ENCODE data around the gene SAXO2. TPM values are rescaled to one million over a fixed set of nuclear protein-coding genes. Genes with fewer than 3 reads are reported as not detected.

SAXO2 gene
- total RNA-seq, 1 experiment from 2014 or later, result 4.2 TPM

DNA sequence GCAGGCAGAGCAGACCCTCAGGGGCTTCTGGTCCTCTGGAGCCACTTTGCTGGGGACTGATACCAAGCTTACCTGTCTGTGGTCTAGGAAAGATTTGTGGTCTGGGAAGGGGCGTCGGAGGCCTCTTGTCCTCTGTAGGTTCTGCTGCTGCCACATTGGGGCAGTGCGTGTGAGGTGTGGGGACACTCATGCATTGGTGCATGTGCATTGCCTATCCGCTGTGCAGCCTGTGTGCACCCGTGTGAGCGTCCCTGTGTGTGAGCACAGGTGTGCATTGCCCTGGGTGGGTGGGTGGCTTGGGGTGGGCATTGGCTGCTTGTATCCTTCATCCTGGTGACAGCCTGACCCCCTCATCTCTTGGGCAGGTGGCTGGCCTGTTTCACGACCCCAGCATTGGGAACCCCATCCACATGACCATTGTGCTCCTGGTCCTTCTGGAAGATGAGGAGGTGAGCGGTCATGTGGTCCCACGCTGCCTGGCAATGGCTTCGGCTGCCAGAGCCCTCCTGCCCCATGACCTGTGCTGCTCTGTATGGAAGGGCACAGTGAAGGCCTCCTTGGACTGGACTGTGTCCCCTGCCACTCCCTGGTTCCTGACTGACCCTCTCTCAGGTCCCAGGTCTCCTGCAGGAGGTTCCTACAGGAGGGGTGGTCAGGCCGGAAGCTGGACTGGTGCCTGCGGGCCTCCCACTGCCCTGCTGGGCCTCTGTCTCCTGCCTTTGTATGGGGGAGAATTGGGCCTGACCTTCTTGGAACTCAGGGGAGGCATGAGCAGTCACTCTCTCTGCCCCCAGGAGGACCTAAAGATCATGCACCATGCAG is 41.5 kb downstream of the SAXO2 start:
- H3K4me3 Mint-ChIP-seq (ENCODE audit: unreplicated experiment), result no peak overlapping the region
- no peaks in the 10 kb centered on the region for H3K27me3 Mint-ChIP-seq (ENCODE audit: insufficient read depth, unreplicated experiment)
- no peaks in the 10 kb centered on the region for H3K36me3 Mint-ChIP-seq (ENCODE audit: insufficient read depth, unreplicated experiment)
- no peak for TF ChIP-seq CTCF (IDR thresholded peaks at IDR 0.05; ENCODE audit: unreplicated experiment)
- ChIA-PET CTCF (no interaction called here), POLR2A (no interaction called here)
- H3K9me3 Mint-ChIP-seq (ENCODE audit: unreplicated experiment), result no peaks in the 10 kb centered on the region
- intact Hi-C loops (cut with micrococcal nuclease), result no loop called here
- no TSS peak for BruUV-seq (replicated peaks)
- H3K27ac Mint-ChIP-seq (ENCODE audit: low read depth, unreplicated experiment), result no peak overlapping the region
- peaks cover 15% of the 10 kb centered on the region for H3K4me1 Mint-ChIP-seq (ENCODE audit: insufficient read depth, unreplicated experiment)
- DNase-seq (ENCODE audit: unreplicated experiment), result no peak

DNA sequence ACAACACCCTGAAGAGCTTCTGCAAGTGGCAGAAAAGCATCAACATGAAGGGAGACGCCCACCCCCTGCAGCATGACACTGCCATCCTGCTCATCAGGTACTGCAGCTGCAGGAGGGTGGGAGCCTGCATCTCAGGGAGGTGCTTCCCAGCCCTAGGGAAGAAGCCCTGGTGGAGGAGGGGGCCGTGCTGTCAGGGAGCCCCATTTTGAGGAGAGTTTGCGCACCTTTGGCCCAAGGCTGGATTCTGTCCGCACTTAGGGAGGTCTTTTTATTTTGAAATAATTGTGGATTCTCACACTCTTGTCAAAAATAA is 42.1 kb downstream of the SAXO2 start:
- peaks cover 15% of the 10 kb centered on the region for H3K4me1 Mint-ChIP-seq (ENCODE audit: insufficient read depth, unreplicated experiment)
- TF ChIP-seq CTCF (IDR thresholded peaks at IDR 0.05; ENCODE audit: unreplicated experiment), result no peak

DNA sequence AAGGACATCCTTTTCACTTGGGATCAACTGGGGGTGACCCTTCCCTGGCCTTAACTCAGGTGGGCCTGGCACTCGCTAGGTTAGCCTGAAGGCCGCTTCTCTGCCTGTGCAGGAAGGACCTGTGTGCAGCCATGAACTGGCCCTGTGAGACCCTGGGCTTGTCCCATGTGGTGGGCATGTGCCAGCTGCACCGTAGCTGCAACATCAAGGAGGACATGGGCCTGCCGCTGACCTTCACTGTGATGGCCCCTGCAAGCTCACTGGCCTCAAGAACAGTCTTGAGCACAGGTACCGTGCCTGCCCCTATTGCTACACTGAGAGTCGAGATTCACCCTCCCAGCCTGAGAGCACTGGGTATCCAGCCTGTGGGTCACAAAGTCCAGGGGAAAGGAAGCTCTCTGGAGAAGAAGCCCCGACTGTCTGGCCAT is 43.0 kb downstream of the SAXO2 start:
- ChIA-PET CTCF (no interaction called here), POLR2A (no interaction called here)
- no peak for DNase-seq (ENCODE audit: unreplicated experiment)
- H3K27ac Mint-ChIP-seq (ENCODE audit: low read depth, unreplicated experiment), result no peak overlapping the region
- no peak for TF ChIP-seq CTCF (IDR thresholded peaks at IDR 0.05; ENCODE audit: unreplicated experiment)
- peaks cover 9% of the 10 kb centered on the region for H3K4me1 Mint-ChIP-seq (ENCODE audit: insufficient read depth, unreplicated experiment)
- peaks cover 5% of the 10 kb centered on the region for H3K27me3 Mint-ChIP-seq (ENCODE audit: insufficient read depth, unreplicated experiment)
- intact Hi-C loops (cut with micrococcal nuclease), result no loop called here
- no TSS peak for BruUV-seq (replicated peaks)
- peaks cover 6% of the 10 kb centered on the region for H3K9me3 Mint-ChIP-seq (ENCODE audit: unreplicated experiment)
- no peak overlapping the region for H3K4me3 Mint-ChIP-seq (ENCODE audit: unreplicated experiment)
- no peaks in the 10 kb centered on the region for H3K36me3 Mint-ChIP-seq (ENCODE audit: insufficient read depth, unreplicated experiment)

More for the DNA sequence above, 42.1 kb downstream of the SAXO2 start:
- H3K4me3 Mint-ChIP-seq (ENCODE audit: unreplicated experiment), result no peak overlapping the region
- H3K36me3 Mint-ChIP-seq (ENCODE audit: insufficient read depth, unreplicated experiment), result no peaks in the 10 kb centered on the region
- CTCF ChIA-PET, result no interaction called here
- BruUV-seq (replicated peaks), result no TSS peak
- POLR2A ChIA-PET, result no interaction called here
- DNase-seq (ENCODE audit: unreplicated experiment), result no peak
- H3K9me3 Mint-ChIP-seq (ENCODE audit: unreplicated experiment), result no peaks in the 10 kb centered on the region
- no peak overlapping the region for H3K27ac Mint-ChIP-seq (ENCODE audit: low read depth, unreplicated experiment)
- no peaks in the 10 kb centered on the region for H3K27me3 Mint-ChIP-seq (ENCODE audit: insufficient read depth, unreplicated experiment)
- intact Hi-C loops (cut with micrococcal nuclease), result no loop called here

GRCh38 chr15:82306791-82307713 is 44.4 kb downstream of the SAXO2 start:
- Mint-ChIP-seq H3K4me3 (ENCODE audit: unreplicated experiment) (no peak overlapping the region), H3K36me3 (ENCODE audit: insufficient read depth, unreplicated experiment) (no peaks in the 10 kb centered on the region), H3K27me3 (ENCODE audit: insufficient read depth, unreplicated experiment) (peaks cover 18% of the 10 kb centered on the region), H3K4me1 (ENCODE audit: insufficient read depth, unreplicated experiment) (no peaks in the 10 kb centered on the region), H3K27ac (ENCODE audit: low read depth, unreplicated experiment) (no peak overlapping the region), H3K9me3 (ENCODE audit: unreplicated experiment) (peaks cover 15% of the 10 kb centered on the region)
- CTCF ChIA-PET, result interaction anchor here (0.8 kb wide), 1 partner anchor 457 kb away, joined by 3 read pairs; no protein-coding TSS in a partner anchor
- intact Hi-C loops (cut with micrococcal nuclease), result no loop called here
- no TSS peak for BruUV-seq (replicated peaks)
- DNase-seq (ENCODE audit: unreplicated experiment), result no peak
- POLR2A ChIA-PET, result no interaction called here
- no peak for TF ChIP-seq CTCF (IDR thresholded peaks at IDR 0.05; ENCODE audit: unreplicated experiment)

Data from MCF 10A (cell line).